Neutrophil (primary cell): ENCODE results near the gene APC2.
"Not testable (repeated sequence)": the region's sequence is repeated elsewhere in the genome, so short reads cannot be mapped to it uniquely, and the experiment has no call there.

Experiments
- H3K27ac ChIP-seq: fragments of 200-600 bp; sonication (generic); 2 replicates; pipeline ENCODE4 v1.5.1; 2016; ENCODE audit warnings: mild to moderate bottlenecking, moderate library complexity
- H3K27me3 ChIP-seq: fragments of 200-600 bp; sonication (generic); 2 replicates; pipeline ENCODE4 v1.6.0; 2016; ENCODE audit warnings: mild to moderate bottlenecking
- H3K36me3 ChIP-seq: fragments of 200-600 bp; sonication (generic); 2 replicates; pipeline ENCODE4 v1.5.1; 2017
- H3K4me1 ChIP-seq, 2 experiments: fragments of 200-600 bp in 1 of 2; sonication (generic) in 1 of 2; 1 replicate in 1 of 2; 2 replicates in 1 of 2; pipeline versions ENCODE4 v1.5.1 to v1.6.1; 2013 to 2016; ENCODE audit warnings: low read depth in 1 of 2, low read length in 1 of 2, mild to moderate bottlenecking in 1 of 2, moderate library complexity in 1 of 2; ENCODE audit not compliant: control insufficient read depth in 1 of 2, insufficient read depth in 1 of 2
- H3K4me3 ChIP-seq, 2 experiments: fragments of 200-600 bp in 1 of 2; sonication (generic) in 1 of 2; 1 replicate in 1 of 2; 2 replicates in 1 of 2; pipeline ENCODE4 v1.5.1; 2013 to 2016; ENCODE audit warnings: low read depth in 1 of 2, low read length in 1 of 2, mild to moderate bottlenecking in 1 of 2, moderate library complexity in 1 of 2
- H3K9me3 ChIP-seq: fragments of 200-600 bp; sonication (generic); 2 replicates; pipeline ENCODE4 v1.5.1; 2016
- TF ChIP-seq, protein P1 (sequence below): fragments of 200-600 bp; sonication (generic); IDR thresholded peaks from 2 replicates; pipeline ENCODE4 v1.5.1; 2016; ENCODE audit warnings: antibody characterized with exemption

Gene APC2

DNA sequence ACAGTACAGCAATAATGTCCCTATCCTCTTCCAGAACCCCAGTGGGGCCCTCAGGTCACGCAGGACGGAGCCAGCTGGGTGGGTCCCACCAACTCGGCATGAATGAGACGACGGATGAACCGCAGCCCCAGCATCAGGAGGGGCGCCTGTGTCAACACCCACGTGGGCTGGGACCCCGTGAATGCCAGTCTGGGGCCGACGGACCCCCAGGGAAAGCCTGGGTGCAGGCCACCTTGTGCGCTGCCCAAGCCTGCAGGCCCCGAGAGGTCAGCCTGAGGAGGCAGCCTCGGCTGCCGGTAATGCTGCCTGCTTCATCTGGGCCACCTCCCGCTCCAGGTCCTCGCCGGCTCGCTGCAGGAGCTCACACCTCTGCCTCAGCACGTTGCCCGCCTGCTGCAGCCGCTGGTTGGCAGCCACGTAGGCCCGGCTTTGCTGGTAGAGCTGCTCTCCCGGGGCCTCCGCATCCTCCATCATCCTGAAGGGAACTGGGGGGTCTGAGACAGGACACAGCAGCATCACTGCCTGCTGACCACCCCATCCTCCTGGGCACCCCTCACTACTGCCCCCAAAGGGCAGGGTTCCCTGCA, 24.9 kb downstream of the APC2 start:
- TF ChIP-seq, protein P1, sequence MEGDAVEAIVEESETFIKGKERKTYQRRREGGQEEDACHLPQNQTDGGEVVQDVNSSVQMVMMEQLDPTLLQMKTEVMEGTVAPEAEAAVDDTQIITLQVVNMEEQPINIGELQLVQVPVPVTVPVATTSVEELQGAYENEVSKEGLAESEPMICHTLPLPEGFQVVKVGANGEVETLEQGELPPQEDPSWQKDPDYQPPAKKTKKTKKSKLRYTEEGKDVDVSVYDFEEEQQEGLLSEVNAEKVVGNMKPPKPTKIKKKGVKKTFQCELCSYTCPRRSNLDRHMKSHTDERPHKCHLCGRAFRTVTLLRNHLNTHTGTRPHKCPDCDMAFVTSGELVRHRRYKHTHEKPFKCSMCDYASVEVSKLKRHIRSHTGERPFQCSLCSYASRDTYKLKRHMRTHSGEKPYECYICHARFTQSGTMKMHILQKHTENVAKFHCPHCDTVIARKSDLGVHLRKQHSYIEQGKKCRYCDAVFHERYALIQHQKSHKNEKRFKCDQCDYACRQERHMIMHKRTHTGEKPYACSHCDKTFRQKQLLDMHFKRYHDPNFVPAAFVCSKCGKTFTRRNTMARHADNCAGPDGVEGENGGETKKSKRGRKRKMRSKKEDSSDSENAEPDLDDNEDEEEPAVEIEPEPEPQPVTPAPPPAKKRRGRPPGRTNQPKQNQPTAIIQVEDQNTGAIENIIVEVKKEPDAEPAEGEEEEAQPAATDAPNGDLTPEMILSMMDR = no peak
- no peak overlapping the region for H3K27ac ChIP-seq
- peaks cover 34 to 39% of the 10 kb centered on the region in 2 experiments for H3K4me1 ChIP-seq

DNA sequence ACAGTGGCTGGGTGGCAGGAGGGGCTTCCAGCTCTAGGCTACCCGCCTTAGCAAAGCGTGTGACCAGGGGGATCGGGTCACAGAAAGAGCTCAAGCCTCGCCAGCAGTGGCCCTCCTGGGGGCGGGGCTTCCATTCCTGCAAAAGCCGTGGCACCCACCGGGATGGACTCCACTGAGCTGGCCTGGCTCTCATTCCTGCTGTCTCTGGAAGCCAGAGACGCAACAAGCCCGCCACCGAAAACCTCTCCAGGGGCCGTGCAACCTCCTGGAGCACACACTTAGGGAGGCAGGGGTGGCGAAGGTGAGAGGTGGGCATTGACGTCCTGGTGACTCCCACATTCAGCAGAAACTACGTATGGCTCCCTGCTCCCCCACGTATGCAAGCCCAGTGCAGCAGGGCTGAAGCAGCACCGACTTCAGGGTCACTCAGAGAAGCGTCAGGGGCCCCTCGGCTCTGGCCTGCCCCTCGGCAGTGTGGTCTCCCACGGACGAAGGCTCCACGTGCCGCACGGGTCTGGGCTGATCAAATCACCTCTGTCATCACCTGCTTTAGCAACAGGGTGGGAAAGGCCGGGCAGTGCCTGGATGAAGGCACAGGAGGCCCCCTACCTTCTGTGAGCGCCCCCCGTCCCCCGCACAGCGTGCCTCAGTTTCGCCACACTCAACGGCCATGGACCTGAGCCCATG, 26.0 kb downstream of the APC2 start:
- Histone ChIP-seq H3K27ac (no peak overlapping the region), H3K4me3 (no peak overlapping the region), H3K36me3 (peaks cover 33% of the 10 kb centered on the region), H3K4me1 (peaks cover 27 to 29% of the 10 kb centered on the region in 2 experiments), H3K27me3 (peaks cover 32% of the 10 kb centered on the region), H3K9me3 (no peaks in the 10 kb centered on the region)
- TF ChIP-seq, protein P1 = no peak

More for the DNA sequence above, 24.9 kb downstream of the APC2 start:
- Histone ChIP-seq H3K9me3 (no peaks in the 10 kb centered on the region), H3K36me3 (peaks cover 33% of the 10 kb centered on the region), H3K4me3 (no peak overlapping the region), H3K27me3 (peaks cover 42% of the 10 kb centered on the region)

DNA sequence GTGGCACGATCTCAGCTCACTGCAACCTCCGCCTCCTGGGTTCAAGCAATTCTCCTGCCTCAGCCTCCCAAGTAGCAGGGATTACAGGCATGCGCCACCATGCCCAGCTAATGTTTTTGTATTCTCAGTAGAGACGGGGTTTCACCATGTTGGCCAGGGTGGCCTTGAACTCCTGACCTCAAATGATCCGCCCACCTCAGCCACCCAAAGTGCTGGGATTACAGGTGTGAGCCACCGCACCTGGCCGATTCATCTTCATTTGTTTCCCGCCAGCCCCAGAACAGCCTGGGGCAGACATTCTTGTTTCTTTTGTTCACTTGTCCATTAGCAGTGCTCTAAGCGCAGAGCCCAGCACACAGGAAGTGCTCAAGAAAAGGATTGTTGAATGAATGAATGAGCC, 27.1 kb downstream of the APC2 start:
- H3K27ac ChIP-seq, H3K4me3 ChIP-seq, H3K9me3 ChIP-seq: not testable (repeated sequence)
- peaks cover 20 to 22% of the 10 kb centered on the region in 2 experiments for H3K4me1 ChIP-seq
- H3K27me3 ChIP-seq = peaks cover 20% of the 10 kb centered on the region
- H3K36me3 ChIP-seq = peaks cover 33% of the 10 kb centered on the region

DNA sequence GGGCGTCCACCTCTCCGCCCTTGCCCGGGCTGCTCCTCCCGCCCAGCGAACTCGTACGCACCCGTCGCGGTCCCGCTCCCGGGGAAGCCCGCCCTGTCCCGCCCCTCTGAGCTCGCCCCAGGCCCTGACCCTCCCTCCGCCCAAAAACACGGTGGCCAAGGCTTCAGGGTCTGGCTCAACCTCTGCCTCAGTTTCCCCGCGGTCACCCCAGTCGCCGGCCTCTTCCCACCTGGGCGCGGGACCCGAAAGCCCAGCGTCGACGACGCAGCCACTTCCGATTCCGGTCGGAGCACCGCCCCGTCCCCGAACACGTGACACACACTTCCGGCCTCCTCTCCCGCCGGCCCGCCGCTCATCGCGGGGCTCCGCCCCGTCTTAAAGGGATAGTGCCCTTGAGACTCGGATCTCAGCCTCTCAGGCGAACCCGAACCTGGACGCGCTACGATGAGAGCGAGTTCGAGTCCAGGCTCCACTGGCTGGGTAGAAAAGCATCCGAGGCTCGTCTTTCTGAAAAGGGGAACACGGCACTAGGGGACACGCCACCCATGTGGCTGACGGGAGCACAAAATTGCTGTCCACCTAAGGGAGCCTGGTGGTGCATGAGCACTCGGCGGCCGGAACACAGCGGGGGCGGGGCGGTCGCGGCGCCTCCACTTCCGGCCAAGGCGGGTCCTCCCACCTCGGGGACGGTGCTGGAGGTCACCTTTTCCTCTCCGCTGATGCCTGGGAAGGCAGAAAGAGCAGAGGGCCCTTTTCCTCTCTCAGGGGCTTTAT, 29.2 kb downstream of the APC2 start, which contains the start of gene C19orf25:
Gene C19orf25, minus strand, starts transcription at position 282 of the 774 bp plus-strand sequence. CDS start 312 bp downstream, outside the sequence.
- H3K36me3 ChIP-seq = peaks cover 32% of the 10 kb centered on the region
- H3K27me3 ChIP-seq = no peaks in the 10 kb centered on the region
- peak within 1 kb of the TSS; percentile 83 for H3K27ac ChIP-seq
- peak within 1 kb of the TSS; percentile 75 to 97 for H3K4me3 ChIP-seq
- peaks cover 20 to 22% of the 10 kb centered on the region in 2 experiments for H3K4me1 ChIP-seq
- H3K9me3 ChIP-seq = no peaks in the 10 kb centered on the region
- TF ChIP-seq, protein P1 = no peak

DNA sequence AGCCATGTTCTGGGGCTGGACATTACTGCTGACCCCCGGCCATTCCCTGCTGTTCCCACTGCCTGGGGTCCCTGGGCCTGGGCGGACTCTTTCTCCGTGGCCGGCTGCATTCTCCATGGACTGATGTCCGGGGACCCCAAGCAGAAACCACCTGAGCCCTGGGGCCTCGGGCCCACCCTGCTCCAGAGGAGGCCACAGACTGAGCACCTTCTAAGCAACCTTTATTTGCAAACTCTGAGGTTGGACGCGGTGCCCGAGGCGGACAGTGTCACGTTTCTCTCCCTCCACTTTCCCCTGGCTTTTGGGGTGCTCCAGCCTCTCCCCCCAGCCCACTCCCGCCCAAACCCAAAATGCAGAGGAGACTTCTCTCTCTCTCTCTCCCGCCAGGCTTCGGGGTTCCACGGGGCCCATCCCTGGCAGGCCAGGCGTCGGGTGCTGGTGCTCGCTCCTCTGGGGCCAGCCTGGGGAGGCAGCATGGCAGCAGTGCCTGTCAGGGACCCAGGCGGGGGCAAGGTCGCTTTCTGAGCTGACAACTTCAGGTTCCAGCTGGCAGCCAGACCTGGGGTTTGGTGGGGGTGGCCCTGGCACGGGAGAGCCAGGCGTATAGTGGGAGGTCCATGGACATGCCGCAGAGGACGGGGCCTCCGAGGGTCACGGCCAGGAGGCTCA, 31.4 kb downstream of the APC2 start:
- TF ChIP-seq, protein P1 = no peak
- Histone ChIP-seq H3K36me3 (peaks cover 10% of the 10 kb centered on the region), H3K27me3 (no peaks in the 10 kb centered on the region), H3K9me3 (no peaks in the 10 kb centered on the region), H3K4me3 (no peak overlapping the region), H3K27ac (no peak overlapping the region), H3K4me1 (peaks cover 18 to 22% of the 10 kb centered on the region in 2 experiments)
